ENCODE measurements around the gene GTF2H3.
A peak's percentile ranks its signal among the peaks of the same experiment; 100 is the strongest.

GTF2H3 gene

GRCh38 chr12:123633379-123634141, at the start of gene GTF2H3, which contains the start of gene EIF2B1:
Gene GTF2H3 (plus strand): TSS chr12:123633829. CDS start chr12:123633860, 31 bp downstream.
Gene EIF2B1 (minus strand): TSS chr12:123633686. CDS start chr12:123633557, 129 bp downstream.
- Histone ChIP-seq H3K9me2 (replicated peaks; ENCODE audit: low read depth, low read length) (no peaks in the 10 kb centered on the region), H3K4me3 (ENCODE audit: low read length, poor library complexity, severe bottlenecking) (peak within 1 kb of the TSS; percentile 84), H3K36me3 (ENCODE audit: insufficient read depth, low read length) (peaks cover 17% of the 10 kb centered on the region; the same call in 1 of the 2 replicates), H3K4me2 (ENCODE audit: low read depth, low read length, poor library complexity, severe bottlenecking) (peak within 1 kb of the TSS; percentile 96), H3F3A (ENCODE audit: low read depth) (no peaks in the 10 kb centered on the region), H3K9ac (ENCODE audit: low read depth, low read length, poor library complexity, severe bottlenecking) (peak within 1 kb of the TSS; percentile 89), H3K79me2 (ENCODE audit: insufficient read depth, low read length) (peaks cover 34% of the 10 kb centered on the region), H3K9me3 (ENCODE audit: insufficient read depth, low read depth, low read length) (no peaks in the 10 kb centered on the region), H3K4me1 (ENCODE audit: insufficient read depth, low read length, poor library complexity, severe bottlenecking) (peaks cover 7% of the 10 kb centered on the region), H4K20me1 (ENCODE audit: insufficient read depth, low read length, poor library complexity, severe bottlenecking) (no peaks in the 10 kb centered on the region), H2AFZ (ENCODE audit: low read length) (peak within 1 kb of the TSS; percentile 77), H3K27me3 (ENCODE audit: insufficient read depth, low read length, poor library complexity, severe bottlenecking) (no peaks in the 10 kb centered on the region)
- no peak for TF ChIP-seq CTCF (conservative IDR thresholded peaks at IDR 0.05; ENCODE audit: low read length)
- no peak for TF ChIP-seq EZH2phosphoT487 (IDR thresholded peaks at IDR 0.05; ENCODE audit: borderline replicate concordance)

- Histone ChIP-seq H4K20me1 (ENCODE audit: insufficient read depth, low read length, poor library complexity, severe bottlenecking) (peaks cover 46% of the 10 kb centered on the region), H3K79me2 (ENCODE audit: insufficient read depth, low read length) (peaks cover 83% of the 10 kb centered on the region), H3K27me3 (ENCODE audit: insufficient read depth, low read length, poor library complexity, severe bottlenecking) (no peaks in the 10 kb centered on the region), H3F3A (ENCODE audit: low read depth) (no peaks in the 10 kb centered on the region), H3K36me3 (ENCODE audit: insufficient read depth, low read length) (peaks cover 60% of the 10 kb centered on the region), H3K4me2 (ENCODE audit: low read depth, low read length, poor library complexity, severe bottlenecking) (peak overlapping the region; percentile 40), H3K9me2 (replicated peaks; ENCODE audit: low read depth, low read length) (no peaks in the 10 kb centered on the region), H3K4me1 (ENCODE audit: insufficient read depth, low read length, poor library complexity, severe bottlenecking) (peaks cover 25% of the 10 kb centered on the region), H3K9me3 (ENCODE audit: insufficient read depth, low read depth, low read length) (no peaks in the 10 kb centered on the region), H3K4me3 (ENCODE audit: low read length, poor library complexity, severe bottlenecking) (no peak overlapping the region), H3K9ac (ENCODE audit: low read depth, low read length, poor library complexity, severe bottlenecking) (no peak overlapping the region), H2AFZ (ENCODE audit: low read length) (no peak overlapping the region)
- TF ChIP-seq EZH2phosphoT487 (IDR thresholded peaks at IDR 0.05; ENCODE audit: borderline replicate concordance) = no peak
- no peak for TF ChIP-seq CTCF (conservative IDR thresholded peaks at IDR 0.05; ENCODE audit: low read length)
Observed at GRCh38 chr12:123591702-123592481, 41.7 kb upstream of the GTF2H3 start.

GRCh38 chr12:123595729-123596128, 37.9 kb upstream of the GTF2H3 start:
- Histone ChIP-seq H3K4me1 (ENCODE audit: insufficient read depth, low read length, poor library complexity, severe bottlenecking) (peaks cover 5% of the 10 kb centered on the region), H3K9me3 (ENCODE audit: insufficient read depth, low read depth, low read length) (no peaks in the 10 kb centered on the region), H3K9ac (ENCODE audit: low read depth, low read length, poor library complexity, severe bottlenecking) (no peak overlapping the region), H2AFZ (ENCODE audit: low read length) (no peak overlapping the region), H3F3A (ENCODE audit: low read depth) (peaks cover 13% of the 10 kb centered on the region; the same call in 1 of the 2 replicates), H3K4me3 (ENCODE audit: low read length, poor library complexity, severe bottlenecking) (no peak overlapping the region), H3K27me3 (ENCODE audit: insufficient read depth, low read length, poor library complexity, severe bottlenecking) (no peaks in the 10 kb centered on the region), H3K36me3 (ENCODE audit: insufficient read depth, low read length) (peaks cover 67% of the 10 kb centered on the region), H4K20me1 (ENCODE audit: insufficient read depth, low read length, poor library complexity, severe bottlenecking) (peaks cover 15% of the 10 kb centered on the region), H3K79me2 (ENCODE audit: insufficient read depth, low read length) (peaks cover 58% of the 10 kb centered on the region), H3K9me2 (replicated peaks; ENCODE audit: low read depth, low read length) (no peaks in the 10 kb centered on the region), H3K4me2 (ENCODE audit: low read depth, low read length, poor library complexity, severe bottlenecking) (no peak overlapping the region)
- no peak for TF ChIP-seq EZH2phosphoT487 (IDR thresholded peaks at IDR 0.05; ENCODE audit: borderline replicate concordance)
- no peak for TF ChIP-seq CTCF (conservative IDR thresholded peaks at IDR 0.05; ENCODE audit: low read length)
